ENCODE measurements around the gene ADRB2. TPM values are rescaled to one million over a fixed set of nuclear protein-coding genes. Genes with fewer than 3 reads are reported as not detected.
"Not testable (repeated sequence)": the region's sequence is repeated elsewhere in the genome, so short reads cannot be mapped to it uniquely, and the experiment has no call there.

The ADRB2 gene
- under 1 TPM; 0.34 to 0.40 (median 0.35) TPM for polyA plus RNA-seq (ENCODE audit: insufficient read length in 3 of 3)

DNA sequence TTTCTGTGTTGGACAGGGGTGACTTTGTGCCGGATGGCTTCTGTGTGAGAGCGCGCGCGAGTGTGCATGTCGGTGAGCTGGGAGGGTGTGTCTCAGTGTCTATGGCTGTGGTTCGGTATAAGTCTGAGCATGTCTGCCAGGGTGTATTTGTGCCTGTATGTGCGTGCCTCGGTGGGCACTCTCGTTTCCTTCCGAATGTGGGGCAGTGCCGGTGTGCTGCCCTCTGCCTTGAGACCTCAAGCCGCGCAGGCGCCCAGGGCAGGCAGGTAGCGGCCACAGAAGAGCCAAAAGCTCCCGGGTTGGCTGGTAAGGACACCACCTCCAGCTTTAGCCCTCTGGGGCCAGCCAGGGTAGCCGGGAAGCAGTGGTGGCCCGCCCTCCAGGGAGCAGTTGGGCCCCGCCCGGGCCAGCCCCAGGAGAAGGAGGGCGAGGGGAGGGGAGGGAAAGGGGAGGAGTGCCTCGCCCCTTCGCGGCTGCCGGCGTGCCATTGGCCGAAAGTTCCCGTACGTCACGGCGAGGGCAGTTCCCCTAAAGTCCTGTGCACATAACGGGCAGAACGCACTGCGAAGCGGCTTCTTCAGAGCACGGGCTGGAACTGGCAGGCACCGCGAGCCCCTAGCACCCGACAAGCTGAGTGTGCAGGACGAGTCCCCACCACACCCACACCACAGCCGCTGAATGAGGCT, at the start of gene ADRB2:
Gene ADRB2 (plus strand): TSS at position 559 of the 686 bp plus-strand sequence. CDS start 221 bp downstream, outside the sequence.
- DNase-seq (ENCODE audit: low read depth in 3 of 3, low spot score in 2 of 3) = peak; percentile 53 to 76 (median 61)

GRCh38 chr5:148776780-148777179, 49.6 kb upstream of the ADRB2 start:
- DNase-seq (ENCODE audit: low read depth in 3 of 3, low spot score in 2 of 3) = no peak

DNA sequence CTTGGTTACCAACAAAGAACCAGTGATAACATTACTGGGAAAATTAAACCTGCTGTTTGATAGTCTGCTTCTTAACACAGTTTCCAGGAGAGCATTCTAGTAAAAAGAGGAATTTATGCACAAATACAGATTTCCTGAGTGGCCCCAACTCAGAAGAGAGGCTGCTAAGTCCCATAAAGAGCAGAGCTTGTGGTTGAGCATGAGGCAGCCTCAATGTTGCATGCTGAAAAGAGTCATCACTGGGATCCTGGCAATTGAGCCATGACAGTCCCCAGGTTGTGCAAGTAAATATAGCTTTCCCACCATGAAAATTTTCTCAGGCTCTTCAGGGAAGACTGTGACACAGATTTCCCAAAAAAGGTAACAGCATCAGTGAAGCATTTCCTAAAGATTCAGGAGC, 47.5 kb upstream of the ADRB2 start:
- DNase-seq (ENCODE audit: low read depth in 3 of 3, low spot score in 2 of 3) = no peak

GRCh38 chr5:148780711-148781110, 45.7 kb upstream of the ADRB2 start:
- DNase-seq (ENCODE audit: low read depth in 3 of 3, low spot score in 2 of 3) = no peak

- DNase-seq (ENCODE audit: low read depth in 3 of 3, low spot score in 2 of 3) = no peak
Measured at GRCh38 chr5:148781766-148782165, 44.6 kb upstream of the ADRB2 start.

DNA sequence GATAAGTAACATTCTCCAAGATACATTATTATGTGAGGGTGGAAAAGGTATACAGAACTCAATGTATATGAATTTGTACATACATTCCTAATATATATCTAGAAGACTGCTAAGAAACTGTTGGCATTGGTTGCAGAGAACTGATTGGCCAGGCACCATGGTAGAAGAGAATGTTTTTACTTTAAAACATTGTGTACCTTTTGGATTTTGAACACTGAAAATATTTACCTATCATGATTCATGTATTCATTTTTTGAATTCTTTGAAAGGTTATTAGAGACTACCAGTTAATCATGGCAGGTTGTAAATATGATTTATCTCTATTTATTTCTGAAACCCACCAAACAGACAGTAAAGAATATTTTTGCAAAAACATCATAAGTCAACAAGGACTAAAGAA, 41.2 kb upstream of the ADRB2 start:
- DNase-seq (ENCODE audit: low read depth in 3 of 3, low spot score in 2 of 3) = no peak

GRCh38 chr5:148786456-148786855, 40.0 kb upstream of the ADRB2 start:
- DNase-seq (ENCODE audit: low read depth in 3 of 3, low spot score in 2 of 3) = no peak

DNA sequence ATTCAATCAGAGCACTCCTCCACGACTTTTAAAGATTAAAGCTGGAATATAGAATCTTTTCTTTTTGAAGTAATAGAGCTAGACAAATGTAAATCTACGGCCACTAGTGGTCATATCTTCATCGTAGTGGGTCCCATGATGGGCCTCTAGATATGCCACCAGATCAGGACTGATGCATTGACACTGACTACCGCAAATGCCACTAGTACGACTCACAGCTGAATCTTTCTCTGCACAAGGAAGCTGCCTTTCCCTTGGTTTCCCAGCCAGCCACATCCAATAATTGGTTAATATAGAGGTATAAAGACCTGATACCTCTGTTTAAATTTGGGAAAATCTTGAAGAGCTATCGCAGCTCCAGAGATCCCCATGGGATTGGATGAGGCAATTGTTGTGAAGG, 37.8 kb upstream of the ADRB2 start:
- DNase-seq (ENCODE audit: low read depth in 3 of 3, low spot score in 2 of 3) = no peak

DNA sequence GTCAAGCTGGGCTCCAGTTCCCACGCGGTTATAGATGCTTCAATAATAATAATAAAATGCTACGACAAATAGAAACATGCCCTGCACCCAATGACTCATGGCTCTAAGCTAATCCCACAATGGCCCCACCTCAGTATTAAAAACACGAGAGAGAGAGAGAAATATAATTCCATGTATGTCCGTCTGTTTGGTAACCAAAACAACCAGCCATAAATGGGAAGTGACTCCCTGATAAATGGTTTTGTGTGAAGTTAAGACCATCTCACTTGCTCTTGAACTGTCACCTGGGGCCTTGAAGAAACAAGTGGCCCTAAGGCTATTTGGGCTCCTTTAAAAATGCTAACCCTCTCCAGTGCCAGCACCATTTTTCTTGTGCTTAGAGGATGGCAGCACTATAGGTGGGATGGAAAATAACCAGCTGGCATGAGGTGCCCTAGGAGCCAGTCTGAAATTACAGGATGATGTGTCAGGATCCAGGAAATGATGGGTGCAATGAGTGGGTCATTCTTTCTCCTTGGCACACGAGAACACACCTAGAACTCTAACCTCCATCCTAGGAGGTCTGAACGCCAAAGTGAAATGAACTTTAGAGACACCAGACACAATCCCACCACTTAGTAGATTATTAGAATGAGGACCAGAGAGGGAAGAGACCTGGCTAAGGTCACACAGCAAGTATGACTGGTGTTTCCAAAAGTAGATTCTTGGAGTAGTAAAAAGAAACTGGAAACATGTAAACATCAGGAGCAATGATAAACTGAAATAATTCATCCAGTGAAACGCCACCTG, 35.7 kb upstream of the ADRB2 start:
- DNase-seq (ENCODE audit: low read depth in 3 of 3, low spot score in 2 of 3) = no peak

DNA sequence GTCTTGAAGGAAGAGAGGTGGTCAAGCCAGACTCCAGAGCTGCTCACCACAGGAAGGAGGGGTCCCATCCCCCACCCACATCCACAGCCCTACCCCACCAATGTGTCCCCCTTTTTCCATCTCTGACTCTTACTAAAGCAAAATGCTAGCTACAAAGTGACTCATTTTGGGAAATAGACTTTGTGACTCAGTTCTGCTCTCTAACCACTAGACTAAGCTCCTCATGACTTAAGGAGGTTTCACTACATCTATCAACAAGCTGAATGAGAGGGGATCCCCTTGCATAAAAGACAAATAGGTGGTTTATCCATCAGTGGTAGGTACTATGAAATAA, 35.1 kb upstream of the ADRB2 start:
- DNase-seq (ENCODE audit: low read depth in 3 of 3, low spot score in 2 of 3) = no peak

DNA sequence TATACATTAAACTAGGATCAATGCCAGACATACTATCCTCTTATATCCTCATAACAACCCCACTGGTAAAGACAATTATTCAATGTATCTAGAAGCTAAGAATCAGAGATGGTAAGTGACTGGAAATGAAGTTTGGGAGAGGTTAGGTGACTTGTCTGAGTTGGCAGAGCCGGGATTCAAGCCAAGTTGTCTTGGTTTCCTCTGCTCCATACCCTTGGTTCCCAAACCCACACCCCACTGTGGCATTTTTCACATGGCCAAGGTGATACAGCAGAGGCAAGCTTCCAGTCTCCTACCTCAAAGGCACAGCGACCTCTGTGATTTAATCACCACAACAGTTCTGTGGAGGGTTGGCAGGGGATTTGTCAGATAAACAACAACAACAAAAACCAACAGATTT, 34.7 kb upstream of the ADRB2 start:
- no peak for DNase-seq (ENCODE audit: low read depth in 3 of 3, low spot score in 2 of 3)

- no peak for DNase-seq (ENCODE audit: low read depth in 3 of 3, low spot score in 2 of 3)
Measured at GRCh38 chr5:148792744-148793143, 33.7 kb upstream of the ADRB2 start.

GRCh38 chr5:148793261-148793660, 33.1 kb upstream of the ADRB2 start:
- DNase-seq (ENCODE audit: low read depth in 3 of 3, low spot score in 2 of 3) = no peak

- no peak for DNase-seq (ENCODE audit: low read depth in 3 of 3, low spot score in 2 of 3)
Measured at GRCh38 chr5:148794275-148794674, 32.1 kb upstream of the ADRB2 start.

GRCh38 chr5:148794729-148795561, 31.5 kb upstream of the ADRB2 start:
- no peak for DNase-seq (ENCODE audit: low read depth in 3 of 3, low spot score in 2 of 3)

- no peak for DNase-seq (ENCODE audit: low read depth in 3 of 3, low spot score in 2 of 3)
Measured at GRCh38 chr5:148796936-148797335, 29.5 kb upstream of the ADRB2 start.

- no peak for DNase-seq (ENCODE audit: low read depth in 3 of 3, low spot score in 2 of 3)
Measured at GRCh38 chr5:148798786-148799185, 27.6 kb upstream of the ADRB2 start.

- no peak for DNase-seq (ENCODE audit: low read depth in 3 of 3, low spot score in 2 of 3)
Measured at GRCh38 chr5:148799737-148800527, 26.5 kb upstream of the ADRB2 start.

DNA sequence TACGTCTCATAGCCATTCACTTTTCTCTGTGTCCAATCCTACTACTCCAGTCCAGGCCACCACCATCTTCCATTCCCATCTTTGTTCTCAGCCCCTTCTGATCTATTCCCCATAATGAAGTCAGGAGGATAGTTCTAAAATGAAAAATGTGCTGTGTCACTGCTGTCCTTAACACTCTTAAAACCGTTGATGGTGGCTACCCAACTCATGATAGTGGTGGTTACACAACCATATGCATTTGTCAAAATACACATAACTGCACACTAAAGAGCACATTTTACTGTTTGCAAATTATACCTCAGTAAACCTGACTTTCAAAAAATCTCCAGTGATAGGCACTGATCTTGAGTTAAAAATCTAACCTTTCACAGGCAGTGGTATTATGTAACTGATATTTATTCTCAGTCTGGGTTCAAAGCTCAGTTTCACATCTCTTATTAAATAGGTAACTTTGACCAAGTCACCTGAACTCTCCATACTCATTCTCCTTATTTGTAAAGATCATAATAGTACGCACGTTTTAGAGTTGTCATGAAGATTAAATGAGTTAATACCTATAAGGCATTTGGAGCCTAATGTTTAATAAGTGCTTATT, 24.6 kb upstream of the ADRB2 start:
- DNase-seq (ENCODE audit: low read depth in 3 of 3, low spot score in 2 of 3) = no peak

DNA sequence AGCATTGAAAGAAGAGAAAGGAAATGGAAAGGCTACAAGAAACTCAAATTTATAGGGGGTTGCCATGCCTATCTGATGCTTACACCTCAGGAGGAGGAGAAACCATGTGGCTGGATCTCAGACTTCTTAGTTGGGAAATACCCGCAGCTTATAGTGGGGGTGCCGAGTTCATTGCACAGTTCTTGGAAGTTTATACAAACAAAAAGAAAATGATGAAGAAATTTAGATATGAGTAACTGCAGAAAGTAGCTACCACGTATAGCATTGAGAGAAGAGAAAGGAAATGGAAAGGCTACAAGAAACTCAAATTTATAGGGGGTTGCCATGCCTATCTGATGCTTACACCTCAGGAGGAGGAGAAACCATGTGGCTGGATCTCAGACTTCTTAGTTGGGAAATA, 23.0 kb upstream of the ADRB2 start:
- not testable (repeated sequence) for DNase-seq (ENCODE audit: low read depth in 3 of 3, low spot score in 2 of 3)
